Mesenchymal stem cell (in vitro differentiated cells and primary cell): ENCODE data around the gene NCSTN.

ENCODE experiments used
- DNase-seq: peaks from one replicate; pipeline ENCODE4 v3.0.0-alpha.2; 2013
- H2AFZ ChIP-seq: one replicate; pipeline ENCODE4 v1.6.1; 2013; ENCODE audit warnings: low read depth, mild to moderate bottlenecking, control low read depth, inconsistent platforms, low read length, moderate library complexity
- H2AK5ac ChIP-seq: 2 replicates; pipeline ENCODE4 v1.6.1; 2013; ENCODE audit warnings: low read length, moderate library complexity, mild to moderate bottlenecking, inconsistent platforms; ENCODE audit not compliant: severe bottlenecking
- H2BK120ac ChIP-seq: one replicate; pipeline ENCODE4 v1.6.1; 2013; ENCODE audit warnings: low read depth, mild to moderate bottlenecking, inconsistent platforms, low read length, moderate library complexity
- H2BK12ac ChIP-seq, 2 experiments: one replicate each; pipeline ENCODE4 v1.6.1; 2013; ENCODE audit warnings: inconsistent platforms in 2 of 2, low read length in 2 of 2, mild to moderate bottlenecking in 2 of 2, moderate library complexity in 2 of 2, control low read depth in 1 of 2
- H2BK15ac ChIP-seq: one replicate; pipeline ENCODE4 v1.6.1; 2013; ENCODE audit warnings: mild to moderate bottlenecking, low read depth, inconsistent platforms; ENCODE audit not compliant: poor library complexity, severe bottlenecking
- H2BK5ac ChIP-seq: 2 replicates; pipeline ENCODE4 v1.6.1; 2013; ENCODE audit warnings: low read depth, mild to moderate bottlenecking, low read length, control low read depth, inconsistent platforms; ENCODE audit not compliant: poor library complexity, severe bottlenecking
- H3K14ac ChIP-seq, 2 experiments: one replicate each; pipeline ENCODE4 v1.6.1; 2013; ENCODE audit warnings: inconsistent platforms in 2 of 2, low read length in 2 of 2, control low read depth in 1 of 2, mild to moderate bottlenecking in 1 of 2, moderate library complexity in 1 of 2
- H3K18ac ChIP-seq, 2 experiments: one replicate each; pipeline ENCODE4 v1.6.1; 2013; ENCODE audit warnings: inconsistent platforms in 2 of 2, low read length in 2 of 2, control low read depth in 1 of 2, low read depth in 1 of 2, mild to moderate bottlenecking in 1 of 2
- H3K23ac ChIP-seq, 2 experiments: one replicate each; pipeline ENCODE4 v1.6.1; 2013; ENCODE audit warnings: inconsistent platforms in 2 of 2, low read length in 2 of 2, mild to moderate bottlenecking in 2 of 2, moderate library complexity in 2 of 2, control low read depth in 1 of 2
- H3K27ac ChIP-seq: 2 replicates; pipeline ENCODE4 v1.5.1; 2013; ENCODE audit warnings: mild to moderate bottlenecking, moderate library complexity, low read length, control low read depth, inconsistent platforms; ENCODE audit not compliant: poor library complexity, severe bottlenecking
- H3K27me3 ChIP-seq, 2 experiments: 2 replicates each; pipeline versions ENCODE4 v1.6.1 to v1.7.0; 2013; ENCODE audit warnings: low read length in 2 of 2, mild to moderate bottlenecking in 2 of 2, moderate library complexity in 2 of 2, control low read depth in 1 of 2, inconsistent platforms in 1 of 2; ENCODE audit not compliant: control insufficient read depth in 1 of 2, insufficient read depth in 1 of 2
- H3K36me3 ChIP-seq, 2 experiments: 2 replicates each; pipeline versions ENCODE4 v1.6.1 to v1.7.0; 2013; ENCODE audit warnings: low read length in 2 of 2, control low read depth in 1 of 2, inconsistent platforms in 1 of 2, low read depth in 1 of 2, mild to moderate bottlenecking in 1 of 2; ENCODE audit not compliant: insufficient read depth in 2 of 2, control insufficient read depth in 1 of 2
- H3K4ac ChIP-seq, 2 experiments: one replicate each; pipeline ENCODE4 v1.6.1; 2013; ENCODE audit warnings: inconsistent platforms in 2 of 2, low read length in 2 of 2, mild to moderate bottlenecking in 2 of 2, moderate library complexity in 2 of 2, control low read depth in 1 of 2, low read depth in 1 of 2
- H3K4me1 ChIP-seq: 2 replicates; pipeline ENCODE4 v1.6.1; 2013; ENCODE audit warnings: low read depth, low read length, control low read depth; ENCODE audit not compliant: control insufficient read depth, insufficient read depth
- H3K4me2 ChIP-seq: 2 replicates; pipeline ENCODE4 v1.6.1; 2013; ENCODE audit warnings: low read length, mild to moderate bottlenecking, inconsistent platforms; ENCODE audit not compliant: poor library complexity, severe bottlenecking
- H3K4me3 ChIP-seq, 2 experiments: 2 replicates each; pipeline versions ENCODE4 v1.5.1 to v1.7.0; 2013; ENCODE audit warnings: low read length in 2 of 2, mild to moderate bottlenecking in 2 of 2, control low read depth in 1 of 2, low read depth in 1 of 2; ENCODE audit not compliant: insufficient read depth in 1 of 2
- H3K79me1 ChIP-seq: replicated peaks from 2 replicates; pipeline ENCODE4 v1.6.1; 2013; ENCODE audit warnings: mild to moderate bottlenecking, control low read depth, low read length, inconsistent platforms; ENCODE audit not compliant: poor library complexity, severe bottlenecking
- H3K9ac ChIP-seq: 2 replicates; pipeline ENCODE4 v1.7.0; 2013; ENCODE audit warnings: mild to moderate bottlenecking, low read length, moderate library complexity
- H3K9me3 ChIP-seq: 2 replicates; pipeline ENCODE4 v1.7.0; 2013; ENCODE audit warnings: mild to moderate bottlenecking, low read length; ENCODE audit not compliant: control insufficient read depth
- H4K8ac ChIP-seq: one replicate; pipeline ENCODE4 v1.6.1; 2013; ENCODE audit warnings: inconsistent platforms, mild to moderate bottlenecking, low read length, moderate library complexity
- H4K91ac ChIP-seq: one replicate; pipeline ENCODE4 v1.6.1; 2013; ENCODE audit warnings: mild to moderate bottlenecking, low read length, inconsistent platforms
- WGBS: methylation state at CpG from one replicate; pipeline ENCODE4 v1.1.7; 2013; ENCODE audit warnings: mixed read lengths; 5-methylcytosine and 5-hydroxymethylcytosine counted together

NCSTN gene

DNA sequence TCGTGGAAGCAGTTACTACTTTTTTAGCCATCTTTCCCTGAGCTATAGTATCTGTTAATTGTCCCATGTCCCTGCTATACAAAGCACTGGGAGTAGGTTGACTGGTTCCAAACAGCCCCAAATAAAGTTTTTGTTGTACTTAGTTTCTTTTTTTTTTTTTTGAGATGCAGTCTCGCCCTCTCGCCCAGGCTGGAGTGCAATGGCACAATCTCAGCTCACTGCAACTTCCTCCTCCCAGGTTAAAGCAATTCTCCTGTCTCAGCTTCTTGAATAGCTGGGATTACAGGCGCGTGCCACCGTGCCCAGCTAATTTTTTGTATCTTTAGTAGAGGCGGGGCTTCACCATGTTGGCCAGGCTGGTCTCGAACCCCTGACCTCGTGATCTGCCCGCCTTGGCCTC is 3.3 kb downstream of the NCSTN start:
- H3K18ac ChIP-seq, result no peak overlapping the region
- H2BK15ac ChIP-seq, result no peak overlapping the region
- H2BK5ac ChIP-seq, result no peak overlapping the region
- H4K91ac ChIP-seq, result no peak overlapping the region
- H3K36me3 ChIP-seq, result peaks cover 29 to 65% of the 10 kb centered on the region in 2 experiments
- H3K9ac ChIP-seq, result no peak overlapping the region
- no peak overlapping the region for H2AK5ac ChIP-seq
- no peak for DNase-seq
- H2BK12ac ChIP-seq, result no peak overlapping the region
- no peaks in the 10 kb centered on the region for H3K27me3 ChIP-seq
- H3K79me1 ChIP-seq, result peaks cover 29% of the 10 kb centered on the region
- 96% methylated on average over 8 of the region's 10 CpGs for WGBS
- no peak overlapping the region for H2AFZ ChIP-seq
- no peak overlapping the region for H4K8ac ChIP-seq
- H3K4me1 ChIP-seq, result no peaks in the 10 kb centered on the region
- no peak overlapping the region for H3K4ac ChIP-seq
- H3K4me3 ChIP-seq, result no peak overlapping the region
- H3K14ac ChIP-seq, result no peak overlapping the region
- no peak overlapping the region for H3K23ac ChIP-seq
- no peak overlapping the region for H2BK120ac ChIP-seq
- no peak overlapping the region for H3K4me2 ChIP-seq
- H3K9me3 ChIP-seq, result no peaks in the 10 kb centered on the region
- no peak overlapping the region for H3K27ac ChIP-seq

DNA sequence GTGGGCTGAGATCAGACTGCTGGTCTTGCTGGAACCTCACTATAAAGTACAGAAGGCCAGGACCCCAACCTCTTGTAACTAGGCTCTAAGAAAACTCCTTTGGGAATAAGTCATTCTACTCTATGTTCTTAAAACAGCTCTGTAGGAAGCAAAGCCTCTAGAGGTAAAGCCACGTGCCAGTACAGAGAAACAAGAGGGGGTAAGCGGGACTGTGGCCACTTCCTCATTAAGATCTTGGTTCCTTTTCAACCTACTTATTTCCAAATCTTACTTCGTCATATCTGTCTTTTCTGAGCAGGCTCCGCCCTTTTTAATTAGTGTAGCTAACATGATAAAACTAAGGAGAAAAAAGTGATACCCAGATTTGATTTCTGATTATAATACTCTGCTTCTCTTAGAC is 3.8 kb downstream of the NCSTN start:
- Histone ChIP-seq H3K14ac (no peak overlapping the region), H3K4me3 (no peak overlapping the region), H2BK5ac (no peak overlapping the region), H2BK12ac (no peak overlapping the region), H3K36me3 (peaks cover 34 to 70% of the 10 kb centered on the region in 2 experiments), H3K4me2 (no peak overlapping the region), H2AK5ac (no peak overlapping the region), H3K27me3 (no peaks in the 10 kb centered on the region), H3K4ac (no peak overlapping the region), H2BK15ac (no peak overlapping the region), H3K4me1 (no peaks in the 10 kb centered on the region), H3K23ac (no peak overlapping the region), H4K8ac (no peak overlapping the region), H3K9ac (no peak overlapping the region), H3K18ac (no peak overlapping the region), H3K27ac (no peak overlapping the region), H3K79me1 (peaks cover 33% of the 10 kb centered on the region), H4K91ac (no peak overlapping the region), H2AFZ (no peak overlapping the region), H3K9me3 (no peaks in the 10 kb centered on the region), H2BK120ac (no peak overlapping the region)
- DNase-seq, result no peak
- 95% methylated on average over 2 of the region's 4 CpGs for WGBS

- Histone ChIP-seq H2BK12ac (no peak overlapping the region), H3K4me3 (no peak overlapping the region), H4K91ac (no peak overlapping the region), H3K27me3 (no peaks in the 10 kb centered on the region), H2AFZ (no peak overlapping the region), H3K9me3 (no peaks in the 10 kb centered on the region), H2BK120ac (no peak overlapping the region), H2BK15ac (no peak overlapping the region), H3K79me1 (peaks cover 31% of the 10 kb centered on the region), H3K4me1 (no peaks in the 10 kb centered on the region), H3K14ac (no peak overlapping the region), H3K4me2 (no peak overlapping the region), H3K23ac (no peak overlapping the region), H4K8ac (no peak overlapping the region), H2AK5ac (no peak overlapping the region), H3K27ac (no peak overlapping the region), H3K18ac (no peak overlapping the region), H3K4ac (no peak overlapping the region), H3K36me3 (peaks cover 66 to 98% of the 10 kb centered on the region in 2 experiments), H2BK5ac (no peak overlapping the region), H3K9ac (no peak overlapping the region)
- 95% methylated on average over 4 of the region's 4 CpGs for WGBS
- DNase-seq, result no peak
Measured at GRCh38 chr1:160351629-160352028, 8.4 kb downstream of the NCSTN start.

DNA sequence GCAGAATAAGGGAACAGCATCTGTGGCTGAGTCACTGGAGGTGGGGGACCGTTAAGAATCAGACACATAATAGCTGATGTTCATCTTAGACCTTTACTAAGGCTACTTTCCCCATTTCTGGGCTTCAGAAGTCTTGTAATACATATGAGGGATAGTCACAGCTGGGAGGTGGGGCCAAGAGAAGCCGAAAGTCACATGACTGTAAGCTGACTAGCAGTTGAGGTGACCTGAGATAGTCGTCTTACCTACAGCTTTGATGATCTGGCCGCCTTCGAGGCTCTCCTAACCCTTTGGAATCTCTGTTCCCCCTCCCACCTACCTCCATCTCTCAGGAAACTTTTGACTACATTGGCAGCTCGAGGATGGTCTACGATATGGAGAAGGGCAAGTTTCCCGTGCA is 9.4 kb downstream of the NCSTN start:
- no peak overlapping the region for H2BK15ac ChIP-seq
- no peak overlapping the region for H3K4me2 ChIP-seq
- H3K36me3 ChIP-seq, result peaks cover 69 to 97% of the 10 kb centered on the region in 2 experiments
- H3K4ac ChIP-seq, result no peak overlapping the region
- no peak overlapping the region for H2AK5ac ChIP-seq
- no peaks in the 10 kb centered on the region for H3K27me3 ChIP-seq
- H2AFZ ChIP-seq, result no peak overlapping the region
- no peak overlapping the region for H2BK12ac ChIP-seq
- DNase-seq, result no peak
- no peak overlapping the region for H2BK120ac ChIP-seq
- no peak overlapping the region for H3K23ac ChIP-seq
- no peak overlapping the region for H2BK5ac ChIP-seq
- no peak overlapping the region for H3K14ac ChIP-seq
- H3K79me1 ChIP-seq, result peaks cover 28% of the 10 kb centered on the region
- H4K8ac ChIP-seq, result no peak overlapping the region
- no peaks in the 10 kb centered on the region for H3K4me1 ChIP-seq
- H4K91ac ChIP-seq, result no peak overlapping the region
- H3K18ac ChIP-seq, result no peak overlapping the region
- no peak overlapping the region for H3K9ac ChIP-seq
- no peak overlapping the region for H3K4me3 ChIP-seq
- 94% methylated on average over 5 of the region's 8 CpGs for WGBS
- no peaks in the 10 kb centered on the region for H3K9me3 ChIP-seq
- H3K27ac ChIP-seq, result no peak overlapping the region
